H9 (cell line): ENCODE data around the gene ENTPD6. TPM values are rescaled to one million over a fixed set of nuclear protein-coding genes. Genes with fewer than 3 reads are reported as not detected.

Experiments
- DNase-seq: peaks from one replicate; pipeline ENCODE4 v3.0.0-alpha.2; 2017
- H2AFZ ChIP-seq: one replicate; pipeline ENCODE4 v1.6.1; 2013; ENCODE audit warnings: mild to moderate bottlenecking, low read length, control low read depth, moderate library complexity
- H2AK5ac ChIP-seq: 2 replicates; pipeline ENCODE4 v1.6.1; 2013; ENCODE audit warnings: low read length, control low read depth, mixed read lengths; ENCODE audit not compliant: insufficient read length
- H2BK120ac ChIP-seq: one replicate; pipeline ENCODE4 v1.6.1; 2013; ENCODE audit warnings: low read depth, mild to moderate bottlenecking, low read length, control low read depth, inconsistent platforms; ENCODE audit not compliant: poor library complexity, severe bottlenecking
- H2BK12ac ChIP-seq: 2 replicates; pipeline ENCODE4 v1.6.1; 2013; ENCODE audit warnings: low read length, control low read depth, mixed read lengths, low read depth; ENCODE audit not compliant: insufficient read length
- H2BK15ac ChIP-seq: 2 replicates; pipeline ENCODE4 v1.6.1; 2013; ENCODE audit warnings: low read depth, low read length, control low read depth
- H2BK20ac ChIP-seq: one replicate; pipeline ENCODE4 v1.6.1; 2013; ENCODE audit warnings: low read depth, mild to moderate bottlenecking, low read length, control low read depth, inconsistent platforms; ENCODE audit not compliant: poor library complexity, severe bottlenecking
- H2BK5ac ChIP-seq: 2 replicates; pipeline ENCODE4 v1.6.1; 2013; ENCODE audit warnings: low read length, control low read depth, mixed read lengths; ENCODE audit not compliant: insufficient read length
- H3K14ac ChIP-seq: 2 replicates; pipeline ENCODE4 v1.6.1; 2013; ENCODE audit warnings: low read length, control low read depth; ENCODE audit not compliant: insufficient read depth
- H3K18ac ChIP-seq: 2 replicates; pipeline ENCODE4 v1.6.1; 2013; ENCODE audit warnings: low read depth, mild to moderate bottlenecking, mixed read lengths, low read length, control low read depth; ENCODE audit not compliant: insufficient read length
- H3K23ac ChIP-seq: 2 replicates; pipeline ENCODE4 v1.6.1; 2013; ENCODE audit warnings: low read length, control low read depth, mixed read lengths, low read depth; ENCODE audit not compliant: insufficient read length
- H3K23me2 ChIP-seq: 2 replicates; pipeline ENCODE4 v1.6.1; 2013; ENCODE audit warnings: low read depth, mild to moderate bottlenecking, mixed read lengths, low read length, control low read depth; ENCODE audit not compliant: insufficient read length, poor library complexity, severe bottlenecking
- H3K27ac ChIP-seq: 2 replicates; pipeline ENCODE4 v1.5.1; 2013; ENCODE audit warnings: low read length, control low read depth, mixed read lengths, low read depth; ENCODE audit not compliant: insufficient read length
- H3K27me3 ChIP-seq: 2 replicates; pipeline ENCODE4 v1.6.1; 2013; ENCODE audit warnings: low read length, control low read depth, inconsistent platforms; ENCODE audit not compliant: insufficient read depth
- H3K4ac ChIP-seq: 2 replicates; pipeline ENCODE4 v1.6.1; 2013; ENCODE audit warnings: low read depth, mild to moderate bottlenecking, control low read depth, inconsistent platforms, low read length, moderate library complexity
- H3K4me1 ChIP-seq: 2 replicates; pipeline ENCODE4 v1.6.1; 2013; ENCODE audit warnings: low read length, control low read depth, inconsistent platforms; ENCODE audit not compliant: insufficient read depth
- H3K4me2 ChIP-seq: 2 replicates; pipeline ENCODE4 v1.6.1; 2013; ENCODE audit warnings: low read length, control low read depth, mixed read lengths; ENCODE audit not compliant: insufficient read length, insufficient read depth
- H3K56ac ChIP-seq: 2 replicates; pipeline ENCODE4 v1.6.1; 2013; ENCODE audit warnings: low read depth, mild to moderate bottlenecking, mixed read lengths, low read length, control low read depth; ENCODE audit not compliant: insufficient read length
- H3K79me1 ChIP-seq: 2 replicates; pipeline ENCODE4 v1.6.1; 2013; ENCODE audit warnings: low read depth, mild to moderate bottlenecking, moderate library complexity, low read length, control low read depth, inconsistent platforms; ENCODE audit not compliant: insufficient read depth, poor library complexity, severe bottlenecking
- H3K79me2 ChIP-seq: 2 replicates; pipeline ENCODE4 v1.6.1; 2013; ENCODE audit warnings: low read length, control low read depth, inconsistent platforms; ENCODE audit not compliant: insufficient read depth
- H3K9ac ChIP-seq: 2 replicates; pipeline ENCODE4 v1.6.1; 2013; ENCODE audit warnings: low read length, control low read depth, mixed read lengths; ENCODE audit not compliant: insufficient read length; ENCODE audit errors: extremely low read depth
- H3K9me3 ChIP-seq: one replicate; pipeline ENCODE4 v1.6.1; 2013; ENCODE audit warnings: low read depth, low read length, inconsistent platforms; ENCODE audit not compliant: control insufficient read depth
- H3T11ph ChIP-seq: one replicate; pipeline ENCODE4 v1.6.1; 2013; ENCODE audit warnings: mild to moderate bottlenecking, low read length, control low read depth, inconsistent platforms
- H4K20me1 ChIP-seq: one replicate; pipeline ENCODE4 v1.6.1; 2013; ENCODE audit not compliant: control insufficient read depth, insufficient read length, insufficient read depth
- H4K5ac ChIP-seq: 2 replicates; pipeline ENCODE4 v1.6.1; 2013; ENCODE audit warnings: low read depth, mild to moderate bottlenecking, mixed read lengths, low read length, control low read depth; ENCODE audit not compliant: insufficient read length
- H4K8ac ChIP-seq: replicated peaks from 2 replicates; pipeline ENCODE4 v1.6.1; 2013; ENCODE audit warnings: low read length, control low read depth, mixed read lengths, low read depth; ENCODE audit not compliant: insufficient read length
- H4K91ac ChIP-seq: 2 replicates; pipeline ENCODE4 v1.6.1; 2013; ENCODE audit warnings: low read depth, mild to moderate bottlenecking, moderate library complexity, mixed read lengths, low read length, control low read depth; ENCODE audit not compliant: insufficient read length
- H3K27ac Mint-ChIP-seq, 3 experiments: 2 replicates in 2 of 3; 3 replicates in 1 of 3; pipeline ENCODE4 v1.8.0; 2020 to 2021; ENCODE audit warnings: mixed read lengths in 3 of 3, mild to moderate bottlenecking in 1 of 3, moderate library complexity in 1 of 3
- H3K27me3 Mint-ChIP-seq: 2 replicates; pipeline ENCODE4 v1.8.0; 2021; ENCODE audit warnings: low read depth, mild to moderate bottlenecking, moderate library complexity, mixed read lengths
- H3K36me3 Mint-ChIP-seq, 3 experiments: 2 replicates in 2 of 3; 3 replicates in 1 of 3; pipeline ENCODE4 v1.8.0; 2020 to 2021; ENCODE audit warnings: low read depth in 3 of 3, mixed read lengths in 3 of 3; ENCODE audit not compliant: insufficient read depth in 1 of 3
- H3K4me1 Mint-ChIP-seq, 2 experiments: 2 replicates each; pipeline ENCODE4 v1.8.0; 2020; ENCODE audit warnings: mixed read lengths in 2 of 2
- H3K4me3 Mint-ChIP-seq, 2 experiments: 2 replicates in 1 of 2; 3 replicates in 1 of 2; pipeline ENCODE4 v1.8.0; 2020 to 2021; ENCODE audit warnings: mild to moderate bottlenecking in 2 of 2, mixed read lengths in 2 of 2, moderate library complexity in 1 of 2
- H3K9me3 Mint-ChIP-seq, 2 experiments: 2 replicates in 1 of 2; 3 replicates in 1 of 2; pipeline ENCODE4 v1.8.0; 2020; ENCODE audit warnings: mild to moderate bottlenecking in 2 of 2, mixed read lengths in 2 of 2, moderate library complexity in 1 of 2
- WGBS: extraction: QIAGEN DNeasy Blood & Tissue Kit; methylation state at CpG from one replicate; pipeline ENCODE4 v1.1.7; 2013; ENCODE audit warnings: missing lambda C conversion rate, low lambda C conversion rate, mixed read lengths; ENCODE audit not compliant: insufficient read length; ENCODE audit errors: extremely low coverage; 5-methylcytosine and 5-hydroxymethylcytosine counted together
- total RNA-seq: library from RNA; stranded (reverse); gene quantifications from 2 replicates; pipeline ENCODE4 v1.2.1, GENCODE V29; 2021
- TF ChIP-seq, protein P1 (sequence below): fragments of 200-600 bp; sonication (generic); conservative IDR thresholded peaks from 3 replicates; pipeline ENCODE4 v1.8.0; 2021; ENCODE audit warnings: antibody characterized with exemption, mild to moderate bottlenecking

ENTPD6 gene
- total RNA-seq, 1 experiment from 2014 or later: 57.4 TPM

DNA sequence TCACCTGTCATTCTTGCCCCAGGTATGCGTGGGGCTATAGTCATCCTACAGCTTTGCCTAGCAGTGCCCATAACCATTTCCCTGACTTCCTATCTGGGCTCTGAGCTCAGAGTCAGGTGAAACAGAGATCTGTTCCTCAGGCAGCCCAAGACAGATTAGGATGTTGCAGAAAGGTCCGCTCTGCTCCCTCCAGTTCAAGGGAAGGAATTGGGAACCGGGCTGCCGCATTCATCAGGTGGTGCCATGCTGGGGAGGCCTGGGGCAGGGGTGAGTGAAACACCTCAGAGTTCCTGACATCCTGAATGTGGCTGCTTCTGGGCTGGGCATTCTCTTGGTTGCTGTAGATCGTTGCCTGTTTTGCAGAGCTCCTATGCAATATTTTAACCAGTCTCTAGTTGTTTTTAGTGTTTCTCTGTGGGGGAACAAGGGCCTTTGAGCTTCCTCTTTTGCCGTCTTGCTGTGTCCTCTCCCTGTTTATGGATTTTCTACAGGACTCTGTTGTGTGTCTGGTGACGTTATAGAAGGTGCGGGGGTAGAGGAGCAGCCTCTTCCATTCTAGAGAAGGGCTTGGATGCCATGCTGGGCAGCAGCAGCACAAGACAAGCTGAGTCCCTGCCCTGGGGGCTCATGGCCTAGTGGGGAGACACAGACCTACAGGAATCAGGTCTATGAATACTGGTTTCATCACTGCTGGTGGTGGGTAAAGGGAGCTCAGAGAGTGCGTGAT lies 9.2 kb downstream of the ENTPD6 start:
- Histone ChIP-seq H3K23ac (no peak overlapping the region), H4K8ac (no peak overlapping the region), H3K18ac (no peak overlapping the region), H3K27me3 (no peaks in the 10 kb centered on the region; the same call in 1 of the 2 replicates), H3K56ac (no peak overlapping the region), H2AFZ (no peak overlapping the region), H2BK120ac (no peak overlapping the region), H3K4me2 (no peak overlapping the region), H2BK20ac (no peak overlapping the region), H4K91ac (no peak overlapping the region), H2BK15ac (no peak overlapping the region), H3K9me3 (no peaks in the 10 kb centered on the region), H3K9ac (no peak overlapping the region), H3K79me2 (no peaks in the 10 kb centered on the region), H3K23me2 (no peaks in the 10 kb centered on the region), H3K27ac (no peak overlapping the region), H4K20me1 (no peaks in the 10 kb centered on the region), H2BK5ac (no peak overlapping the region), H3K4me1 (no peaks in the 10 kb centered on the region; the same call in 1 of the 2 replicates), H3T11ph (no peak overlapping the region), H4K5ac (no peak overlapping the region), H2AK5ac (no peak overlapping the region), H2BK12ac (no peak overlapping the region), H3K79me1 (no peaks in the 10 kb centered on the region), H3K14ac (no peak overlapping the region), H3K4ac (no peak overlapping the region)
- H3K4me3 Mint-ChIP-seq: 0 out of 5 replicates have a peak overlapping the region, but pooled peaks of 1 of the 2 experiments have one; percentile 2
- peaks cover 17 to 23% of the 10 kb centered on the region in 2 experiments for H3K4me1 Mint-ChIP-seq
- H3K27me3 Mint-ChIP-seq: no peaks in the 10 kb centered on the region
- H3K27ac Mint-ChIP-seq: peak overlapping the region in 1 of 3 experiments; percentile 94; a peak in 2 of 7 replicates
- no peak for DNase-seq
- peaks cover 0 to 3% (median 3%) of the 10 kb centered on the region in 3 experiments; a peak in 2 of 7 replicates for H3K36me3 Mint-ChIP-seq
- TF ChIP-seq, protein P1, sequence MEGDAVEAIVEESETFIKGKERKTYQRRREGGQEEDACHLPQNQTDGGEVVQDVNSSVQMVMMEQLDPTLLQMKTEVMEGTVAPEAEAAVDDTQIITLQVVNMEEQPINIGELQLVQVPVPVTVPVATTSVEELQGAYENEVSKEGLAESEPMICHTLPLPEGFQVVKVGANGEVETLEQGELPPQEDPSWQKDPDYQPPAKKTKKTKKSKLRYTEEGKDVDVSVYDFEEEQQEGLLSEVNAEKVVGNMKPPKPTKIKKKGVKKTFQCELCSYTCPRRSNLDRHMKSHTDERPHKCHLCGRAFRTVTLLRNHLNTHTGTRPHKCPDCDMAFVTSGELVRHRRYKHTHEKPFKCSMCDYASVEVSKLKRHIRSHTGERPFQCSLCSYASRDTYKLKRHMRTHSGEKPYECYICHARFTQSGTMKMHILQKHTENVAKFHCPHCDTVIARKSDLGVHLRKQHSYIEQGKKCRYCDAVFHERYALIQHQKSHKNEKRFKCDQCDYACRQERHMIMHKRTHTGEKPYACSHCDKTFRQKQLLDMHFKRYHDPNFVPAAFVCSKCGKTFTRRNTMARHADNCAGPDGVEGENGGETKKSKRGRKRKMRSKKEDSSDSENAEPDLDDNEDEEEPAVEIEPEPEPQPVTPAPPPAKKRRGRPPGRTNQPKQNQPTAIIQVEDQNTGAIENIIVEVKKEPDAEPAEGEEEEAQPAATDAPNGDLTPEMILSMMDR: no peak
- WGBS: no CpG with 5 or more reads among the region's 9 CpGs
- no peaks in the 10 kb centered on the region for H3K9me3 Mint-ChIP-seq
